GM23248 (cell line): Measurements from ENCODE around the gene SPTBN4.

ENCODE experiments used
- EZH2 ChIP-seq: fragments of 200-600 bp; sonication (generic); IDR thresholded peaks from 2 replicates; pipeline ENCODE4 v1.6.1; 2018; ENCODE audit warnings: antibody characterized with exemption, mild to moderate bottlenecking; ENCODE audit not compliant: insufficient read depth, poor library complexity, severe bottlenecking
- EZH2phosphoT487 ChIP-seq: fragments of 200-600 bp; sonication (generic); IDR thresholded peaks from 2 replicates; pipeline ENCODE4 v1.6.1; 2018; ENCODE audit warnings: antibody characterized with exemption, moderate library complexity, mild to moderate bottlenecking, low read depth; ENCODE audit not compliant: insufficient read depth

- no peak for TF ChIP-seq EZH2
- TF ChIP-seq EZH2phosphoT487: no peak
Observed at GRCh38 chr19:40588926-40589569, 122.2 kb downstream of the SPTBN4 start.
